Trophoblast cell (in vitro differentiated cells and primary cell): Measurements from ENCODE around the gene IGFALS.

ENCODE experiments used
- DNase-seq, 2 donors: peaks; one replicate each; pipeline ENCODE4 v3.0.0-alpha.2; 2016
- H2AFZ ChIP-seq: 2 replicates; pipeline ENCODE4 v1.6.1; 2013; ENCODE audit warnings: low read length, moderate library complexity, mild to moderate bottlenecking; ENCODE audit not compliant: insufficient read depth, poor library complexity
- H2AK5ac ChIP-seq: 2 replicates; pipeline ENCODE4 v1.6.1; 2013; ENCODE audit warnings: mild to moderate bottlenecking, low read length
- H2BK120ac ChIP-seq: 2 replicates; pipeline ENCODE4 v1.6.1; 2013; ENCODE audit warnings: low read length, mild to moderate bottlenecking, moderate library complexity; ENCODE audit not compliant: insufficient read depth, poor library complexity
- H2BK12ac ChIP-seq: 2 replicates; pipeline ENCODE4 v1.6.1; 2013; ENCODE audit warnings: mild to moderate bottlenecking, low read length, moderate library complexity
- H2BK5ac ChIP-seq: 2 replicates; pipeline ENCODE4 v1.6.1; 2013; ENCODE audit warnings: low read length, low read depth, moderate library complexity, mild to moderate bottlenecking; ENCODE audit not compliant: poor library complexity
- H3K14ac ChIP-seq: 2 replicates; pipeline ENCODE4 v1.6.1; 2013; ENCODE audit warnings: mild to moderate bottlenecking, low read length
- H3K18ac ChIP-seq: 2 replicates; pipeline ENCODE4 v1.6.1; 2013; ENCODE audit warnings: mild to moderate bottlenecking, low read length
- H3K23ac ChIP-seq: 2 replicates; pipeline ENCODE4 v1.6.1; 2013; ENCODE audit warnings: low read length
- H3K27ac ChIP-seq: 2 replicates; pipeline ENCODE4 v1.5.1; 2013; ENCODE audit warnings: low read depth, mild to moderate bottlenecking, inconsistent platforms, low read length, moderate library complexity
- H3K27me3 ChIP-seq: 2 replicates; pipeline ENCODE4 v1.6.1; 2013; ENCODE audit warnings: inconsistent platforms, mild to moderate bottlenecking, low read length, moderate library complexity; ENCODE audit not compliant: insufficient read depth
- H3K36me3 ChIP-seq, 2 experiments: 1 replicate in 1 of 2; 2 replicates in 1 of 2; pipeline ENCODE4 v1.6.1; 2013; ENCODE audit warnings: low read length in 2 of 2, mild to moderate bottlenecking in 2 of 2, moderate library complexity in 1 of 2; ENCODE audit not compliant: insufficient read depth in 2 of 2, control insufficient read depth in 1 of 2
- H3K4ac ChIP-seq: 2 replicates; pipeline ENCODE4 v1.6.1; 2013; ENCODE audit warnings: low read depth, mild to moderate bottlenecking, low read length, moderate library complexity
- H3K4me1 ChIP-seq, 2 experiments: 1 replicate in 1 of 2; 2 replicates in 1 of 2; pipeline ENCODE4 v1.6.1; 2013; ENCODE audit warnings: low read length in 2 of 2, mild to moderate bottlenecking in 2 of 2, moderate library complexity in 1 of 2; ENCODE audit not compliant: insufficient read depth in 2 of 2, control insufficient read depth in 1 of 2
- H3K4me2 ChIP-seq: 2 replicates; pipeline ENCODE4 v1.6.1; 2013; ENCODE audit warnings: inconsistent platforms, mild to moderate bottlenecking, low read length, moderate library complexity
- H3K4me3 ChIP-seq: 2 replicates; pipeline ENCODE4 v1.5.1; 2013; ENCODE audit warnings: mild to moderate bottlenecking, low read depth, low read length, inconsistent platforms
- H3K79me1 ChIP-seq: one replicate; pipeline ENCODE4 v1.6.1; 2013; ENCODE audit warnings: low read length
- H3K79me2 ChIP-seq: 2 replicates; pipeline ENCODE4 v1.6.1; 2013; ENCODE audit warnings: low read length, mild to moderate bottlenecking; ENCODE audit not compliant: control insufficient read depth, insufficient read depth, poor library complexity
- H3K9ac ChIP-seq: 2 replicates; pipeline ENCODE4 v1.6.1; 2013; ENCODE audit warnings: mild to moderate bottlenecking, low read length
- H3K9me3 ChIP-seq: 2 replicates; pipeline ENCODE4 v1.6.1; 2013; ENCODE audit warnings: low read depth, mild to moderate bottlenecking, control low read depth, inconsistent platforms, low read length; ENCODE audit not compliant: insufficient read depth
- H4K12ac ChIP-seq: 2 replicates; pipeline ENCODE4 v1.6.1; 2013; ENCODE audit warnings: low read depth, mild to moderate bottlenecking, low read length, moderate library complexity
- H4K8ac ChIP-seq: 2 replicates; pipeline ENCODE4 v1.6.1; 2013; ENCODE audit warnings: low read depth, mild to moderate bottlenecking, low read length, moderate library complexity
- H4K91ac ChIP-seq: one replicate; pipeline ENCODE4 v1.6.1; 2013; ENCODE audit warnings: low read depth, mild to moderate bottlenecking, low read length, moderate library complexity
- WGBS: extraction: QIAGEN DNeasy Blood & Tissue Kit; methylation state at CpG from one replicate; pipeline ENCODE4 v1.1.7; 2013; ENCODE audit warnings: missing lambda C conversion rate; ENCODE audit not compliant: insufficient read length, insufficient coverage; ENCODE audit errors: extremely low coverage; 5-methylcytosine and 5-hydroxymethylcytosine counted together

IGFALS gene

GRCh38 chr16:1780677-1781072 lies 12.8 kb downstream of the IGFALS start:
- H2BK5ac ChIP-seq = no peak overlapping the region
- H2AFZ ChIP-seq = no peak overlapping the region
- H3K4me2 ChIP-seq = no peak overlapping the region
- WGBS = no CpG with 5 or more reads among the region's 6 CpGs
- H2AK5ac ChIP-seq = no peak overlapping the region
- H2BK120ac ChIP-seq = no peak overlapping the region
- H3K9ac ChIP-seq = no peak overlapping the region
- no peaks in the 10 kb centered on the region for H3K79me1 ChIP-seq
- DNase-seq = peak in 1 of 2 donors; percentile 52
- H3K36me3 ChIP-seq = peaks cover 45 to 55% of the 10 kb centered on the region in 2 experiments
- no peak overlapping the region for H3K27ac ChIP-seq
- H2BK12ac ChIP-seq = no peak overlapping the region
- peaks cover 4% of the 10 kb centered on the region for H3K79me2 ChIP-seq
- no peak overlapping the region for H3K23ac ChIP-seq
- H3K14ac ChIP-seq = no peak overlapping the region
- H4K8ac ChIP-seq = no peak overlapping the region
- H3K27me3 ChIP-seq = no peaks in the 10 kb centered on the region
- H3K4me1 ChIP-seq = peaks cover 8 to 21% of the 10 kb centered on the region in 2 experiments
- H3K9me3 ChIP-seq = no peaks in the 10 kb centered on the region
- H3K18ac ChIP-seq = no peak overlapping the region
- H4K12ac ChIP-seq = no peak overlapping the region
- H4K91ac ChIP-seq = no peak overlapping the region
- no peak overlapping the region for H3K4me3 ChIP-seq
- no peak overlapping the region for H3K4ac ChIP-seq

GRCh38 chr16:1779741-1780676 lies 13.5 kb downstream of the IGFALS start:
- H3K9ac ChIP-seq = no peak overlapping the region
- DNase-seq = peak; percentile 90
- H3K23ac ChIP-seq = no peak overlapping the region
- no peak overlapping the region for H2AFZ ChIP-seq
- H2BK5ac ChIP-seq = no peak overlapping the region
- H3K9me3 ChIP-seq = no peaks in the 10 kb centered on the region
- no peak overlapping the region for H4K91ac ChIP-seq
- no peak overlapping the region for H2BK12ac ChIP-seq
- H3K79me2 ChIP-seq = peaks cover 4% of the 10 kb centered on the region
- H3K27ac ChIP-seq = no peak overlapping the region
- H3K4me2 ChIP-seq = no peak overlapping the region
- H3K4me3 ChIP-seq = no peak overlapping the region
- H2AK5ac ChIP-seq = no peak overlapping the region
- WGBS = no CpG with 5 or more reads among the region's 27 CpGs
- no peak overlapping the region for H2BK120ac ChIP-seq
- no peak overlapping the region for H4K8ac ChIP-seq
- no peak overlapping the region for H3K4ac ChIP-seq
- H3K27me3 ChIP-seq = no peaks in the 10 kb centered on the region
- peak overlapping the region; percentile 14 for H3K18ac ChIP-seq
- no peak overlapping the region for H3K14ac ChIP-seq
- H3K36me3 ChIP-seq = peaks cover 48 to 57% of the 10 kb centered on the region in 2 experiments
- no peaks in the 10 kb centered on the region for H3K79me1 ChIP-seq
- no peak overlapping the region for H4K12ac ChIP-seq
- peaks cover 8 to 21% of the 10 kb centered on the region in 2 experiments for H3K4me1 ChIP-seq

GRCh38 chr16:1779234-1779701 lies 14.2 kb downstream of the IGFALS start:
- Histone ChIP-seq H3K27ac (peak overlapping the region; percentile 2), H3K4me3 (no peak overlapping the region), H2BK12ac (no peak overlapping the region), H3K9ac (no peak overlapping the region), H3K9me3 (no peaks in the 10 kb centered on the region), H4K12ac (no peak overlapping the region), H3K4ac (no peak overlapping the region), H2BK5ac (no peak overlapping the region), H2AFZ (no peak overlapping the region), H3K23ac (no peak overlapping the region), H3K18ac (no peak overlapping the region), H3K36me3 (peaks cover 50 to 56% of the 10 kb centered on the region in 2 experiments), H3K14ac (no peak overlapping the region), H3K4me1 (peaks cover 10 to 21% of the 10 kb centered on the region in 2 experiments), H2AK5ac (no peak overlapping the region), H3K27me3 (no peaks in the 10 kb centered on the region), H3K4me2 (no peak overlapping the region), H3K79me1 (no peaks in the 10 kb centered on the region), H2BK120ac (no peak overlapping the region), H4K8ac (no peak overlapping the region), H4K91ac (no peak overlapping the region), H3K79me2 (peaks cover 4% of the 10 kb centered on the region)
- WGBS = no CpG with 5 or more reads among the region's 8 CpGs
- no peak for DNase-seq

GRCh38 chr16:1778200-1779179 lies 15.0 kb downstream of the IGFALS start:
- Histone ChIP-seq H3K4me1 (peaks cover 15 to 23% of the 10 kb centered on the region in 2 experiments), H3K79me2 (peaks cover 7% of the 10 kb centered on the region), H2BK12ac (no peak overlapping the region), H3K4me2 (no peak overlapping the region), H3K23ac (no peak overlapping the region), H4K8ac (no peak overlapping the region), H3K27me3 (no peaks in the 10 kb centered on the region), H3K36me3 (peaks cover 50 to 56% of the 10 kb centered on the region in 2 experiments), H4K91ac (no peak overlapping the region), H3K18ac (no peak overlapping the region), H3K9me3 (no peaks in the 10 kb centered on the region), H3K27ac (no peak overlapping the region), H2AFZ (no peak overlapping the region), H3K4me3 (no peak overlapping the region), H2BK120ac (no peak overlapping the region), H3K79me1 (peaks cover 2% of the 10 kb centered on the region), H3K4ac (no peak overlapping the region), H2AK5ac (no peak overlapping the region), H4K12ac (no peak overlapping the region), H3K14ac (no peak overlapping the region), H3K9ac (no peak overlapping the region), H2BK5ac (no peak overlapping the region)
- no CpG with 5 or more reads among the region's 34 CpGs for WGBS
- DNase-seq = no peak
